ENCODE measurements around the gene ADGRL2. TPM values are rescaled to one million over a fixed set of nuclear protein-coding genes. Genes with fewer than 3 reads are reported as not detected.

ADGRL2 gene
- polyA plus RNA-seq, 1 donor (not counting 4 experiments of a cell fraction or from before 2014, with no cell fraction given): 6.6 TPM

DNA sequence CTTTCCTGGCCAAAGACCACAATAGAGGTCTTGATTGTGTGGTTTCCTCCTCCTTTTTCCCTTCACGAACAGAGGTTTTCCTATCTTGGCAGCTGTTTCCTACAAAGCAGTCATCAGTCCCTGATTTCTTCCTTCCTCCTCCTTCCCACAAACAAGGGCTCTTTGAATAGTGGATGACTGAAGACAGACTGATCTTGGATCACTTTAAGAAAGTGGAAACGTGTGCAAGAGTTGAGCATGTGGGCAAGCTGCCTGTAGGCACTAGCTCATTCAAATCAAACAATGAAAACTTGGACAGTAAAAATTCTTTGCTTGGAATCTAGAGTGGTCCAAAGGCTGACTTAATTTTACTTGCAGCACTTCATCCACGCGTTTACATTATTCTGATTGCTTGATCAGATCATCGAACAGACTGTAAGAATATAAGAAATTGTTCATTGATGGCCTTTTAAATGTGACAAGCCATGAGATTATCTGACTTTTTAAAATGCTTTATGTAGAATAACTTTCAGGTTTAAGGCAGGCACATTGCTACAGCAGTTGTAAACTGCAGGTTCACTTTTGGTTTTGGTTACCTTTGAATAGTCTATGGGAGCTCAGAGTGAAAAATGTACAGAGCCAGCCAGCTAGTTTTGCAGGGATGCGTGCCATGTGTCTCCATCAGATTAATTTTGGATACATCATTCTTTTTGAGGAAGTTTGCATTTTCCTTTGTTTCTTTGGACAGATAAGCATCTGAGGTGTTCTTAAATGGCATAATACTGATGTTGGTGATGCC, 34.4 kb downstream of the ADGRL2 start:
- FAIRE-seq: no peak
- Histone ChIP-seq H3K9ac (ENCODE audit: control insufficient read depth, extremely low read depth, insufficient read depth, low read length) (no peak overlapping the region), H3K27ac (ENCODE audit: control insufficient read depth, insufficient read depth, low read length) (no peak overlapping the region), H3K4me3 (ENCODE audit: control insufficient read depth in 2 of 3, extremely low read depth in 1 of 3, insufficient read depth in 2 of 3, low read depth in 1 of 3, low read length in 3 of 3) (no peak overlapping the region), H3K9me1 (ENCODE audit: control insufficient read depth, extremely low read depth, insufficient read depth, low read length) (no peaks in the 10 kb centered on the region), H3K27me3 (ENCODE audit: control insufficient read depth, extremely low read depth, insufficient read depth, low read length) (no peaks in the 10 kb centered on the region), H3K79me2 (ENCODE audit: control insufficient read depth, insufficient read depth, low read length) (no peaks in the 10 kb centered on the region), H3K4me1 (ENCODE audit: control insufficient read depth, extremely low read depth, insufficient read depth, low read length) (no peaks in the 10 kb centered on the region), H3K36me3 (ENCODE audit: control insufficient read depth in 2 of 2, extremely low read depth in 1 of 2, insufficient read depth in 2 of 2, low read length in 2 of 2) (no peaks in the 10 kb centered on the region), H3K4me2 (ENCODE audit: control insufficient read depth, extremely low read depth, insufficient read depth, low read depth, low read length) (no peak overlapping the region), H2AFZ (ENCODE audit: control insufficient read depth, low read length) (no peak overlapping the region), H3K9me3 (ENCODE audit: control insufficient read depth, low read depth, low read length) (no peaks in the 10 kb centered on the region), H4K20me1 (ENCODE audit: control insufficient read depth, extremely low read depth, insufficient read depth, low read length) (no peaks in the 10 kb centered on the region)
- DNase-seq (ENCODE audit: low read depth, low spot score): no peak
- dilution Hi-C loops (cut with MboI; ENCODE audit: extremely low pct_ligation_motif_present, low sequenced_read_pairs): no loop called here
- TF ChIP-seq, protein P1, sequence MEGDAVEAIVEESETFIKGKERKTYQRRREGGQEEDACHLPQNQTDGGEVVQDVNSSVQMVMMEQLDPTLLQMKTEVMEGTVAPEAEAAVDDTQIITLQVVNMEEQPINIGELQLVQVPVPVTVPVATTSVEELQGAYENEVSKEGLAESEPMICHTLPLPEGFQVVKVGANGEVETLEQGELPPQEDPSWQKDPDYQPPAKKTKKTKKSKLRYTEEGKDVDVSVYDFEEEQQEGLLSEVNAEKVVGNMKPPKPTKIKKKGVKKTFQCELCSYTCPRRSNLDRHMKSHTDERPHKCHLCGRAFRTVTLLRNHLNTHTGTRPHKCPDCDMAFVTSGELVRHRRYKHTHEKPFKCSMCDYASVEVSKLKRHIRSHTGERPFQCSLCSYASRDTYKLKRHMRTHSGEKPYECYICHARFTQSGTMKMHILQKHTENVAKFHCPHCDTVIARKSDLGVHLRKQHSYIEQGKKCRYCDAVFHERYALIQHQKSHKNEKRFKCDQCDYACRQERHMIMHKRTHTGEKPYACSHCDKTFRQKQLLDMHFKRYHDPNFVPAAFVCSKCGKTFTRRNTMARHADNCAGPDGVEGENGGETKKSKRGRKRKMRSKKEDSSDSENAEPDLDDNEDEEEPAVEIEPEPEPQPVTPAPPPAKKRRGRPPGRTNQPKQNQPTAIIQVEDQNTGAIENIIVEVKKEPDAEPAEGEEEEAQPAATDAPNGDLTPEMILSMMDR (optimal IDR thresholded peaks at IDR 0.05 in 1 of 3, IDR thresholded peaks at IDR 0.05 in 1 of 3, conservative IDR thresholded peaks at IDR 0.05 in 1 of 3; ENCODE audit: extremely low read depth in 1 of 3, insufficient read depth in 2 of 3, low read length in 3 of 3): no peak
- no peak for TF ChIP-seq EZH2 (IDR thresholded peaks at IDR 0.05; ENCODE audit: low read length)

DNA sequence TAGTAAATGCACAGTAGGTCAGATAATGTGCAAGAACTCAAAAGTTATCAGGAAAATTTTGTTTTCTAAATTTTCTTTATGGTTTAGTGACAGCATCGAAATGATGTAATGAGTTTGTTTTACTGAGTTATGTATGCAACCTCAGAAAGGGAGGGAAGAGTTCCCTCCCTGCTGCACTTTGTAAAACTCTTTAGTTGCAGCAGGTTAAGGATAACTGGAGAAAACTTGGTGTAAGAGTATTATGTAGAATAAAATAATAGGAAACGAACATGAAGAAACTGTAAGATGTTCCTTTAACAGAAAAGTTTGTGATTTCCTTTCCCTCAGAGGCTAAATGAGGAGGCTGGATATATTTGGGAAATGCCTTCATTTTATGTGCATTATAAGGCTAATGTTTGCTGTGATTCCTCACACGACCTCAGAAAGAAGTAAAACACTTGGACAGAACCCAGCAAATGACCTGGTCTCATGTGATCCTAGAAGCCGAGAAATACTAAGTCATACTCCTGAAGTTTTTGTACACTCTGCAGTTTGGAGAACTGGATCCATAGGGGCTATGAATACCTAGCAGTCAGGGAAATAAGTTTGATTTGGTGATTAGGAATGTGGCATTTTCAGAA, 35.4 kb downstream of the ADGRL2 start:
- FAIRE-seq: no peak
- H3K9me1 ChIP-seq (ENCODE audit: control insufficient read depth, extremely low read depth, insufficient read depth, low read length): no peaks in the 10 kb centered on the region
- no peak for DNase-seq (ENCODE audit: low read depth, low spot score)
- H3K27ac ChIP-seq (ENCODE audit: control insufficient read depth, insufficient read depth, low read length): no peak overlapping the region
- H3K36me3 ChIP-seq (ENCODE audit: control insufficient read depth in 2 of 2, extremely low read depth in 1 of 2, insufficient read depth in 2 of 2, low read length in 2 of 2): no peaks in the 10 kb centered on the region
- TF ChIP-seq, protein P1 (optimal IDR thresholded peaks at IDR 0.05 in 1 of 3, IDR thresholded peaks at IDR 0.05 in 1 of 3, conservative IDR thresholded peaks at IDR 0.05 in 1 of 3; ENCODE audit: extremely low read depth in 1 of 3, insufficient read depth in 2 of 3, low read length in 3 of 3): no peak
- no peak for TF ChIP-seq EZH2 (IDR thresholded peaks at IDR 0.05; ENCODE audit: low read length)
- H4K20me1 ChIP-seq (ENCODE audit: control insufficient read depth, extremely low read depth, insufficient read depth, low read length): no peaks in the 10 kb centered on the region
- no peaks in the 10 kb centered on the region for H3K4me1 ChIP-seq (ENCODE audit: control insufficient read depth, extremely low read depth, insufficient read depth, low read length)
- H3K4me2 ChIP-seq (ENCODE audit: control insufficient read depth, extremely low read depth, insufficient read depth, low read depth, low read length): no peak overlapping the region
- no peaks in the 10 kb centered on the region for H3K9me3 ChIP-seq (ENCODE audit: control insufficient read depth, low read depth, low read length)
- H2AFZ ChIP-seq (ENCODE audit: control insufficient read depth, low read length): no peak overlapping the region
- no peak overlapping the region for H3K9ac ChIP-seq (ENCODE audit: control insufficient read depth, extremely low read depth, insufficient read depth, low read length)
- no peaks in the 10 kb centered on the region for H3K79me2 ChIP-seq (ENCODE audit: control insufficient read depth, insufficient read depth, low read length)
- dilution Hi-C loops (cut with MboI; ENCODE audit: extremely low pct_ligation_motif_present, low sequenced_read_pairs): no loop called here
- no peaks in the 10 kb centered on the region for H3K27me3 ChIP-seq (ENCODE audit: control insufficient read depth, extremely low read depth, insufficient read depth, low read length)
- no peak overlapping the region for H3K4me3 ChIP-seq (ENCODE audit: control insufficient read depth in 2 of 3, extremely low read depth in 1 of 3, insufficient read depth in 2 of 3, low read depth in 1 of 3, low read length in 3 of 3)

Measured in keratinocyte (primary cell).